Cardiac muscle cell (in vitro differentiated cells and primary cell): ENCODE measurements around the gene HLA-DMB. TPM values are rescaled to one million over a fixed set of nuclear protein-coding genes. Genes with fewer than 3 reads are reported as not detected.

Experiments used
- DNase-seq, 2 donors: peaks; one replicate each; pipeline versions ENCODE4 v3.0.0 to v3.0.0-alpha.2; 2010 to 2017; ENCODE audit warnings: low read depth in 1 of 2, low spot score in 1 of 2
- H3K27ac ChIP-seq: fragments of 200-600 bp; sonication (generic); 2 replicates; pipeline ENCODE4 v1.5.1; 2016
- H3K27me3 ChIP-seq: fragments of 200-600 bp; sonication (generic); 2 replicates; pipeline ENCODE4 v1.6.0; 2016; ENCODE audit warnings: control low read depth
- H3K36me3 ChIP-seq: fragments of 200-600 bp; sonication (generic); 2 replicates; pipeline ENCODE4 v1.5.1; 2016; ENCODE audit warnings: control low read depth
- H3K4me1 ChIP-seq: fragments of 200-600 bp; sonication (generic); 2 replicates; pipeline ENCODE4 v1.8.1; 2017; ENCODE audit warnings: low read depth, mild to moderate bottlenecking, mixed run types
- H3K4me3 ChIP-seq: fragments of 200-600 bp; sonication (generic); 2 replicates; pipeline ENCODE4 v1.5.1; 2016; ENCODE audit warnings: mild to moderate bottlenecking
- H3K9me3 ChIP-seq: fragments of 200-600 bp; sonication (generic); 2 replicates; pipeline ENCODE4 v1.5.1; 2017; ENCODE audit warnings: low read depth, mild to moderate bottlenecking, control low read depth
- CTCF ChIP-seq: IDR thresholded peaks from 2 replicates; pipeline ENCODE4 v1.5.1; 2012; ENCODE audit warnings: low read depth, mild to moderate bottlenecking, low read length
- polyA plus RNA-seq: library from polyadenylated mRNA; unstranded; fragments of >200 nt; fragmentation: Nextera tagmentation; extraction: Ambion mirVana; gene quantifications from 2 replicates; pipeline ENCODE4 v1.2.1, GENCODE V29; 2016
- total RNA-seq: library from RNA; depleted of rRNA; stranded (reverse); fragments of >200 nt; gene quantifications from 2 replicates; pipeline ENCODE4 v1.2.3, GENCODE V29; 2016

HLA-DMB gene
- total and polyA plus RNA-seq, 2 experiments from 2014 or later = not detected

- H3K9me3 ChIP-seq = no peaks in the 10 kb centered on the region
- H3K27me3 ChIP-seq = no peaks in the 10 kb centered on the region
- peaks cover 40% of the 10 kb centered on the region for H3K36me3 ChIP-seq
- TF ChIP-seq CTCF = no peak
- peak overlapping the region; percentile 80 for H3K27ac ChIP-seq
- peak in 1 of 2 donors; percentile 76 for DNase-seq
- H3K4me3 ChIP-seq = peak overlapping the region; percentile 96
- H3K4me1 ChIP-seq = peaks cover 8% of the 10 kb centered on the region
Observed at GRCh38 chr6:32973144-32974015, 32.6 kb upstream of the HLA-DMB start.

- DNase-seq = peak in 1 of 2 donors; percentile 36
- Histone ChIP-seq H3K27me3 (no peaks in the 10 kb centered on the region), H3K9me3 (no peaks in the 10 kb centered on the region), H3K27ac (peak overlapping the region; percentile 80), H3K36me3 (peaks cover 32% of the 10 kb centered on the region), H3K4me3 (peak overlapping the region; percentile 96), H3K4me1 (peaks cover 9% of the 10 kb centered on the region)
- TF ChIP-seq CTCF = no peak
Observed at GRCh38 chr6:32972353-32973143, 31.7 kb upstream of the HLA-DMB start.

- H3K4me1 ChIP-seq = peaks cover 17% of the 10 kb centered on the region
- no peak for TF ChIP-seq CTCF
- H3K4me3 ChIP-seq = peak overlapping the region; percentile 96
- H3K27me3 ChIP-seq = no peaks in the 10 kb centered on the region
- no peaks in the 10 kb centered on the region for H3K9me3 ChIP-seq
- peak overlapping the region; percentile 99 for H3K27ac ChIP-seq
- DNase-seq = peak; percentile 99 to 100
- H3K36me3 ChIP-seq = peaks cover 24% of the 10 kb centered on the region
Observed at GRCh38 chr6:32971581-32972352, 30.9 kb upstream of the HLA-DMB start.

- H3K9me3 ChIP-seq = no peaks in the 10 kb centered on the region
- peak overlapping the region; percentile 73 for H3K4me3 ChIP-seq
- peaks cover 22% of the 10 kb centered on the region for H3K4me1 ChIP-seq
- DNase-seq = no peak
- TF ChIP-seq CTCF = no peak
- H3K27me3 ChIP-seq = no peaks in the 10 kb centered on the region
- peak overlapping the region; percentile 99 for H3K27ac ChIP-seq
- H3K36me3 ChIP-seq = peaks cover 19% of the 10 kb centered on the region
Observed at GRCh38 chr6:32971242-32971580, 30.4 kb upstream of the HLA-DMB start.

GRCh38 chr6:32970413-32971241 lies 29.8 kb upstream of the HLA-DMB start:
- peak; percentile 91 to 97 for DNase-seq
- Histone ChIP-seq H3K4me3 (peak overlapping the region; percentile 73), H3K27ac (peak overlapping the region; percentile 99), H3K4me1 (peaks cover 22% of the 10 kb centered on the region), H3K9me3 (no peaks in the 10 kb centered on the region), H3K27me3 (no peaks in the 10 kb centered on the region), H3K36me3 (peaks cover 13% of the 10 kb centered on the region)
- TF ChIP-seq CTCF = no peak
